Fibroblast of lung (primary cell): ENCODE data around the gene ZNF557. TPM values are rescaled to one million over a fixed set of nuclear protein-coding genes. Genes with fewer than 3 reads are reported as not detected.

ENCODE experiments used
- DNase-seq, 2 donors: peaks; one replicate each; pipeline versions ENCODE4 v3.0.0 to v3.0.0-alpha.2; 2010; ENCODE audit warnings: low read depth in 2 of 2
- H2AFZ ChIP-seq: 2 replicates; pipeline ENCODE4 v1.5.1; 2012; ENCODE audit warnings: low read length, control low read depth, inconsistent platforms
- H3K27ac ChIP-seq: 2 replicates; pipeline ENCODE4 v1.5.1; 2011; ENCODE audit warnings: low read length, control low read depth; ENCODE audit not compliant: insufficient read depth
- H3K27me3 ChIP-seq: 2 replicates; pipeline ENCODE4 v1.5.1; 2011; ENCODE audit warnings: mild to moderate bottlenecking, low read length; ENCODE audit not compliant: control insufficient read depth, insufficient read depth
- H3K36me3 ChIP-seq: 2 replicates; pipeline ENCODE4 v1.5.1; 2011; ENCODE audit warnings: low read length; ENCODE audit not compliant: control insufficient read depth, insufficient read depth
- H3K4me1 ChIP-seq: 2 replicates; pipeline ENCODE4 v1.5.1; 2011; ENCODE audit warnings: low read length; ENCODE audit not compliant: control insufficient read depth, insufficient read depth; ENCODE audit errors: extremely low read depth
- H3K4me2 ChIP-seq: 2 replicates; pipeline ENCODE4 v1.5.1; 2011; ENCODE audit warnings: low read length, control low read depth; ENCODE audit not compliant: insufficient read depth; ENCODE audit errors: extremely low read depth
- H3K4me3 ChIP-seq, 4 experiments: fragments of 200-600 bp in 1 of 4; sonication (generic) in 1 of 4; replicated peaks in 1 of 4; 2 replicates each; pipeline ENCODE4 v1.5.1; 2011 to 2016; ENCODE audit warnings: low read length in 4 of 4, low read depth in 3 of 4, mild to moderate bottlenecking in 3 of 4, control low read depth in 2 of 4, inconsistent platforms in 1 of 4, mixed read lengths in 1 of 4; ENCODE audit not compliant: insufficient read depth in 1 of 4; ENCODE audit errors: control extremely low read depth in 1 of 4
- H3K79me2 ChIP-seq: 2 replicates; pipeline ENCODE4 v1.5.1; 2012; ENCODE audit warnings: mild to moderate bottlenecking, low read length, inconsistent platforms; ENCODE audit not compliant: control insufficient read depth, insufficient read depth
- H3K9ac ChIP-seq: 2 replicates; pipeline ENCODE4 v1.5.1; 2011; ENCODE audit warnings: mild to moderate bottlenecking, low read length, control low read depth; ENCODE audit not compliant: insufficient read depth
- H3K9me3 ChIP-seq: 2 replicates; pipeline ENCODE4 v1.5.1; 2012; ENCODE audit warnings: low read depth, low read length; ENCODE audit not compliant: control insufficient read depth, insufficient read depth
- H4K20me1 ChIP-seq: 2 replicates; pipeline ENCODE4 v1.5.1; 2011; ENCODE audit warnings: low read length; ENCODE audit not compliant: control insufficient read depth, insufficient read depth; ENCODE audit errors: extremely low read depth
- EZH2 ChIP-seq: IDR thresholded peaks from 2 replicates; pipeline ENCODE4 v1.5.1; 2012; ENCODE audit warnings: low read length, control low read depth, mild to moderate bottlenecking; ENCODE audit errors: missing control alignments
- polyA plus RNA-seq, 2 donors: library from polyadenylated mRNA; depleted of rRNA in 1 of 2; stranded (reverse) in 1 of 2; unstranded in 1 of 2; fragments of >200 nt; gene quantifications; 2 replicates each; pipeline ENCODE4 v1.2.1, GENCODE V29; 2011 to 2012; ENCODE audit warnings: missing spikeins in 1 of 2
- total RNA-seq: library from RNA; depleted of rRNA; stranded (reverse); fragments of >200 nt; gene quantifications from 2 replicates; pipeline ENCODE4 v1.2.1, GENCODE V29; 2014
- TF ChIP-seq, protein P1 (sequence below), 2 donors: IDR thresholded peaks in 1 of 2; conservative IDR thresholded peaks in 1 of 2; 1 replicate in 1 of 2; 2 replicates in 1 of 2; pipeline ENCODE4 v1.5.1; 2011 to 2012; ENCODE audit warnings: low read length in 2 of 2, control low read depth in 1 of 2, inconsistent platforms in 1 of 2, low read depth in 1 of 2, mild to moderate bottlenecking in 1 of 2

ZNF557 gene
- total and polyA plus RNA-seq, 2 donors (not counting 1 experiment from before 2014, with no cell fraction given), result 2.9 to 18.3 TPM

DNA sequence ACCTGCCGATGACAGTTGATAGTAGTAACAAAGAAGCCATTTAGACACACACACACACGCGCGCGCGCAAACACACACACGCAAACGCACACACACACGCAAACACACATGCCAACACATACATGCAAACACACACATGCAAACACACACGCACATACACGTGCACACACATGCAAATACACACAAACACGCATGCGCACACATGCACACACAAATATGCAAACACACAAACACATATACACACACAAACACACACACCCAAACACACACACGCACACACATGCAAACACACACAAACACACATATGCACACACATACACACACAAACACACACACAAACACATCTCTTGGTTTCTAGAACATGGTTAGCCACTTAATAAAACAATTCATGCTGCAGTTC is 50.1 kb downstream of the ZNF557 start:
- no peak overlapping the region for H2AFZ ChIP-seq
- no peaks in the 10 kb centered on the region for H3K9me3 ChIP-seq
- H3K79me2 ChIP-seq, result no peaks in the 10 kb centered on the region
- no peaks in the 10 kb centered on the region for H3K36me3 ChIP-seq
- H3K4me1 ChIP-seq, result no peaks in the 10 kb centered on the region
- DNase-seq, result no peak
- no peaks in the 10 kb centered on the region for H4K20me1 ChIP-seq
- H3K4me2 ChIP-seq, result no peak overlapping the region
- TF ChIP-seq, protein P1, sequence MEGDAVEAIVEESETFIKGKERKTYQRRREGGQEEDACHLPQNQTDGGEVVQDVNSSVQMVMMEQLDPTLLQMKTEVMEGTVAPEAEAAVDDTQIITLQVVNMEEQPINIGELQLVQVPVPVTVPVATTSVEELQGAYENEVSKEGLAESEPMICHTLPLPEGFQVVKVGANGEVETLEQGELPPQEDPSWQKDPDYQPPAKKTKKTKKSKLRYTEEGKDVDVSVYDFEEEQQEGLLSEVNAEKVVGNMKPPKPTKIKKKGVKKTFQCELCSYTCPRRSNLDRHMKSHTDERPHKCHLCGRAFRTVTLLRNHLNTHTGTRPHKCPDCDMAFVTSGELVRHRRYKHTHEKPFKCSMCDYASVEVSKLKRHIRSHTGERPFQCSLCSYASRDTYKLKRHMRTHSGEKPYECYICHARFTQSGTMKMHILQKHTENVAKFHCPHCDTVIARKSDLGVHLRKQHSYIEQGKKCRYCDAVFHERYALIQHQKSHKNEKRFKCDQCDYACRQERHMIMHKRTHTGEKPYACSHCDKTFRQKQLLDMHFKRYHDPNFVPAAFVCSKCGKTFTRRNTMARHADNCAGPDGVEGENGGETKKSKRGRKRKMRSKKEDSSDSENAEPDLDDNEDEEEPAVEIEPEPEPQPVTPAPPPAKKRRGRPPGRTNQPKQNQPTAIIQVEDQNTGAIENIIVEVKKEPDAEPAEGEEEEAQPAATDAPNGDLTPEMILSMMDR (conservative IDR thresholded peaks at IDR 0.05 in 1 of 2, IDR thresholded peaks at IDR 0.05 in 1 of 2; ENCODE audit: low read depth in 1 of 2, low read length in 2 of 2), result no peak
- no peak for TF ChIP-seq EZH2
- H3K27ac ChIP-seq, result no peak overlapping the region
- no peaks in the 10 kb centered on the region for H3K27me3 ChIP-seq
- no peak overlapping the region for H3K4me3 ChIP-seq
- no peak overlapping the region for H3K9ac ChIP-seq

DNA sequence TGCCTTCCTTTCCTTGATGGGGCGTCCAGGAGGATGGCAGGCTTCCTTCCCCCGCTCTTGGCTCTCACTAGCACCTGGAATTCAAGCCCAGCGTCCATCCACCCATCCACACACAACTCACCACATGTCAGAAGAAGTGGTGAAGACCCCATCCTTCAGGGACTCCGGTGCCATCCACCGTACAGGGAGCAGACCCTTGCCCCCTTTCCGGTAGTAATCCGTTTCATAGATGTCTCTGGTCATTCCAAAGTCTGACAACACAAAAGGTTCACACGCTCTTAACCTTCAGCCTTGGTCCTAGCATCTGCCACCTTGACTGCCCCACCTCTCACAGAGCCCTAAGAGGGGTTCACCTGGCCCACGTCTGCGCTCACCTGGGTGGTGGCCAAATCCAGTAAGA is 51.0 kb downstream of the ZNF557 start:
- Histone ChIP-seq H3K9me3 (no peaks in the 10 kb centered on the region), H3K79me2 (no peaks in the 10 kb centered on the region), H3K4me1 (no peaks in the 10 kb centered on the region), H3K4me3 (no peak overlapping the region), H2AFZ (no peak overlapping the region), H3K9ac (no peak overlapping the region), H3K36me3 (no peaks in the 10 kb centered on the region), H3K4me2 (no peak overlapping the region), H3K27ac (no peak overlapping the region), H4K20me1 (no peaks in the 10 kb centered on the region), H3K27me3 (no peaks in the 10 kb centered on the region)
- TF ChIP-seq, protein P1 (conservative IDR thresholded peaks at IDR 0.05 in 1 of 2, IDR thresholded peaks at IDR 0.05 in 1 of 2; ENCODE audit: low read depth in 1 of 2, low read length in 2 of 2), result no peak
- no peak for TF ChIP-seq EZH2
- DNase-seq, result no peak

DNA sequence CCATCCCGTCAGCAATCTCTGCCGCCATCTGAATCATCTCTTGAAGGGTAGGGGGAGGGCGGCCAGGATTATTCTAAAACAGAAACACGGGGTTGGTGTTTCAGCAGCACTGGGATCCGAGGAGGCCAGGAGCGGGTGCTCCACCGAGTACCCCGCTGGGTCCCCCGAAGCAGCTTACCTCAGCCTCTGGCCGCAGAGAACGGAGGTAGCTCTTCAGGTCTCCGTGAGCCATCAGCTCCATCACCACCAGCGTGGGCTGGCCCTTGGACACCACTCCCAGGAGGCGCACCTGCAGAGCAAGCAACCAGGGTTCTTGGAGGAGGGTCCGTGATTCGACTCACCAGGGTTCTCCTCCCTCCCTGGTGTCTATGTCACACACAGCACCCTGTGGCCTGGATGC is 53.2 kb downstream of the ZNF557 start:
- Histone ChIP-seq H3K9me3 (no peaks in the 10 kb centered on the region), H3K27me3 (no peaks in the 10 kb centered on the region), H3K27ac (no peak overlapping the region), H4K20me1 (no peaks in the 10 kb centered on the region), H3K9ac (no peak overlapping the region), H3K79me2 (no peaks in the 10 kb centered on the region), H2AFZ (no peak overlapping the region), H3K4me2 (no peak overlapping the region), H3K4me1 (no peaks in the 10 kb centered on the region), H3K36me3 (no peaks in the 10 kb centered on the region), H3K4me3 (no peak overlapping the region)
- TF ChIP-seq EZH2, result no peak
- TF ChIP-seq, protein P1 (conservative IDR thresholded peaks at IDR 0.05 in 1 of 2, IDR thresholded peaks at IDR 0.05 in 1 of 2; ENCODE audit: low read depth in 1 of 2, low read length in 2 of 2), result no peak
- DNase-seq, result no peak
